Measurements from ENCODE around the gene CBR4.
"Not testable (repeated sequence)": the region's sequence is repeated elsewhere in the genome, so short reads cannot be mapped to it uniquely, and the experiment has no call there.

Gene CBR4

GRCh38 chr4:169010125-169011023 is at the start of gene CBR4:
Gene CBR4 (minus strand): TSS chr4:169010255. CDS start chr4:169010089, 166 bp downstream.
- peak; percentile 96 for DNase-seq

- DNase-seq = no peak
Observed at GRCh38 chr4:169059306-169060211, 49.5 kb upstream of the CBR4 start.

- DNase-seq = no peak
Observed at GRCh38 chr4:169058312-169058711, 48.3 kb upstream of the CBR4 start.

- no peak for DNase-seq
Observed at GRCh38 chr4:169054879-169055278, 44.8 kb upstream of the CBR4 start.

GRCh38 chr4:169052594-169052945 is 42.5 kb upstream of the CBR4 start:
- DNase-seq = no peak

- no peak for DNase-seq
Observed at GRCh38 chr4:169051761-169052593, 41.9 kb upstream of the CBR4 start.

GRCh38 chr4:169050881-169051760 is 41.1 kb upstream of the CBR4 start:
- no peak for DNase-seq

- no peak for DNase-seq
Observed at GRCh38 chr4:169050284-169050683, 40.2 kb upstream of the CBR4 start.

GRCh38 chr4:169048868-169049414 is 38.9 kb upstream of the CBR4 start:
- DNase-seq = no peak

- DNase-seq = no peak
Observed at GRCh38 chr4:169047956-169048355, 37.9 kb upstream of the CBR4 start.

- DNase-seq = no peak
Observed at GRCh38 chr4:169045862-169046584, 36.0 kb upstream of the CBR4 start.

GRCh38 chr4:169044714-169045447 is 34.8 kb upstream of the CBR4 start:
- DNase-seq = no peak

- no peak for DNase-seq
Observed at GRCh38 chr4:169042608-169043007, 32.6 kb upstream of the CBR4 start.

- no peak for DNase-seq
Observed at GRCh38 chr4:169040559-169041261, 30.7 kb upstream of the CBR4 start.

GRCh38 chr4:169039251-169039954 is 29.3 kb upstream of the CBR4 start:
- no peak for DNase-seq

- no peak for DNase-seq
Observed at GRCh38 chr4:169037506-169037905, 27.5 kb upstream of the CBR4 start.

GRCh38 chr4:169035871-169036620 is 26.0 kb upstream of the CBR4 start:
- DNase-seq = not testable (repeated sequence)

GRCh38 chr4:169033660-169034059 is 23.6 kb upstream of the CBR4 start:
- no peak for DNase-seq
